GM21529 (cell line): ENCODE measurements around the gene MKS1.
A peak's percentile ranks its signal among the peaks of the same experiment; 100 is the strongest.

Experiments used
- ATAC-seq: cut with Tn5 transposase; IDR thresholded peaks from one replicate; pipeline ENCODE4 v1.9.1; 2021; ENCODE audit not compliant: unreplicated experiment

The MKS1 gene

DNA sequence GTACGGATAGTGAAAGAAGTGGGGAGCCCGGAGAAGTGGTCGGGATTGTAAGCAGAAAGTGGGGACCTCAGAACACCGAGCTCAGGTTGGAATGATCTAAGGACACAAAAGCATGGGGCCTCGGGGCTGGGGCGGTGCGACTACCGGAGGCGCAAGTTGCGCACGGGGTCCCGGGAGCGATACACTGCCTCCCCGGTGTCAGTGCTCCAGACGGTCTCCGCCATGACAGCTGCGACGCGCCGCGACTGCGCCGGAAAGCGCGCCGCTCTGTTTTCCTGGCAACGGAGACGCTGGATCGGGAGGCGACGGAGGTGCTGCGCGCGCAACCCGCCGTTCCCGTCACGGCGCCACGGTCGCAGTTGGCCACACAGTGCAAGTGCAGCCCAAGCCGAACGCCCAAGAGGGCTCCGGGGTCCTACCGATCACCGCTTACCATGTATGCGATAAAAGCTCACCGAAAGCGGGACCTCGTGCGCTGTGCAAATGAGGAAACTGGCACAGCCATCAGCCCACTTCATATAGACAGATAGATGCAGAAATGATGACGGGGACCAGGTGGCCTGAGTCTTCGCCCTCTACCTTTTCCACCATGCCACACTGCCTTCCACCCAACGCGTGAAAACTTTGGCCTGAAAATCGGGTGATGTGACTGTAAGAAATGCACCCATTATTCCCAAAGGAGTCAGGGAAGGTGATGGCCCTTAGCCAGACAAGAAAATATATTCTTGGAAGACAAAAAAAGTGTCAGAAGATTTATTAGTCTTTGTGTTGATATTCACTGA, at the start of gene MKS1:
Gene MKS1, minus strand, starts transcription at position 249 of the 782 bp plus-strand sequence. Its CDS starts 25 bp downstream, at position 224.
- ATAC-seq, result peak; percentile 93

- no peak for ATAC-seq
Measured at GRCh38 chr17:58268326-58268725, 49.3 kb upstream of the MKS1 start.

GRCh38 chr17:58267347-58268324, 48.6 kb upstream of the MKS1 start:
- ATAC-seq, result no peak

DNA sequence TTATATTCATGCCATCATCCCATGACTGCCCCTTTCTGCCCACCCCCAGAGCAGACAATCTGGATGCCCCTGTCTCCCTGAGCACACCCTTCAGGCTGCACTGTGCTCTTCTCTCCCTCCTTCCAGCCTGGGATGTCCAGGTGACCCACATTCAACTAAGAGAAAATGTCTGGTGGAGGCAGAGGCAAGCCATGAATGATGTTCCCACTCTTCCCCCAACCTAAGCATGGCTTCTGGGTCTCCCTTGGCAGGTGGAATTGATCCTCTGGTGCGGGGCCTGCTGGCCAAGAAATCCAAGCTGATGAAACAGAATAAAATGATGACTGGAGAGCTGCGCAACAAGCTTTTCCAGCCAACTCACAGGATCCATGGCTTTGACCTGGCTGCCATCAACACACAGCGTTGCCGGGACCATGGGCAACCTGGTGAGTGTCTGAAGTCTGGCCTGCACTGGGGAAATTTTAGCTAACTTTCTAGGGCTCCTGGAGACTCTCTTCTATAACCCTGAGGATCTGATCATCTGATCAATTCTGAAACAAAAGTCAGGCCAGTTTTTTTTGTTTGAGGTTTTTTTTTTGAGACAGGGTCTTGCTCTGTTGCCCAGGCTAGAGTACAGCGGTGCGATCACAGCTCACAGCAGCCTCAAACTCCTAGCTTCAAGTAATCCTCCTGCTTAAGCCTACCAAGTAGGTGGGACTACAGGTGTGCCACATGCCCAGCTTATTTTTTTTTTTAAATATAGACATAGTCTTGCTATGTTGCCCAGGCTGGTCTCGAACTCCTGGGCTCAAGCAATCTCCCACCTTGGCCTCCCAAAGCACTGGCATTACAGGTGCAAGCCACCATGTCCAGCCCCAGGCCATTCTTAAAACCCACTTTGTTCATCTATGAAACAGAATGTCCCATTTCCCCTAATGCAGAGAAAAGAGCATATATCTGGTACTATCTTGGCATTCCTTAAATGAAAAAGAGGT, 47.1 kb upstream of the MKS1 start:
- no peak for ATAC-seq

- no peak for ATAC-seq
Measured at GRCh38 chr17:58265271-58265670, 46.2 kb upstream of the MKS1 start.

DNA sequence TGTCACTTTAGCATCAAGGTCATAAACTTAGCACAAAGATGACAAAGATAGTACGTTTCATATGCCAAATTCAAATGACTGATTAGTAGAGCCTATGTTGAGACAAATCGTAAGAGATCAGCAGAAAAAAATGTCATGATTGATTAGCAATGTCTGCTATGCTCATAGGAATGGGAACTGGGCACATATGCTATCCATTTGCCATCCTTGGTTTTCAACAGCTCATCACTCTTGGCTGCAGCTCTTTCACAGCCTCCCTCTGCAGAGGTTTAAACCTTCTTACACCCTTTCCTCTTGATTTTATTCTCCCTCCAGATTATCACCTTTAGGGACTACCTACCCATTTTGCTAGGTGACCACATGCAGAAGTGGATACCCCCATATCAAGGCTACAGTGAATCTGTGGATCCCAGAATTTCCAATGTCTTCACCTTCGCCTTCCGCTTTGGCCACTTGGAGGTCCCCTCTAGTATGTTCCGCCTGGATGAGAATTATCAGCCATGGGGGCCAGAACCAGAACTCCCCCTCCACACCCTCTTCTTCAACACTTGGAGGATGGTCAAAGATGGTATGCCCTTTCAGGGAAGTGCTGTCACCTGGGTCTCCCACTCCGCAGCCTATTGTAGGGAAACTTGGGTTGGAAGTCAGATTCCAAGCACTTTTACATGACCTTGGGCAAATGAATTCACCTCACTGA, 45.5 kb upstream of the MKS1 start:
- ATAC-seq, result no peak

GRCh38 chr17:58263773-58264172, 44.7 kb upstream of the MKS1 start:
- no peak for ATAC-seq

DNA sequence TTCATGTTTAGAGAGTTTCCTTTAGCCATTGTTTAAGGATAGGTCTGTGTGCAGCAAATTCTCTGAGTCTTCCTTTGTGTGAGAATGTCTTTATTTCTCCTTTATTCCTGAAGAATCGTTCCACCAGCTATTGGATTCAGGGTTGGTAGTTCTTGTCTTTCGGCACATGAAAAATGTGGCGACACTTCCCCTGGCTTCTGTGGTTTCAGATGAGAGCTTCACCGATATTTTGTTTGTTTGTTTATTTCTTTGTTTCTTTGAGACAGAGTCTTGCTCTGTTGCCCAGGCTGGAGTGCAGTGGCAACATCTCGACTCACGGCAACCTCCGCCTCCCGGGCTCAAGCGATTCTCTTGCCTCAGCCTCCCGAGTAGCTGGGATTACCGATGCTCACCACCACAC, 43.1 kb upstream of the MKS1 start:
- ATAC-seq, result no peak

DNA sequence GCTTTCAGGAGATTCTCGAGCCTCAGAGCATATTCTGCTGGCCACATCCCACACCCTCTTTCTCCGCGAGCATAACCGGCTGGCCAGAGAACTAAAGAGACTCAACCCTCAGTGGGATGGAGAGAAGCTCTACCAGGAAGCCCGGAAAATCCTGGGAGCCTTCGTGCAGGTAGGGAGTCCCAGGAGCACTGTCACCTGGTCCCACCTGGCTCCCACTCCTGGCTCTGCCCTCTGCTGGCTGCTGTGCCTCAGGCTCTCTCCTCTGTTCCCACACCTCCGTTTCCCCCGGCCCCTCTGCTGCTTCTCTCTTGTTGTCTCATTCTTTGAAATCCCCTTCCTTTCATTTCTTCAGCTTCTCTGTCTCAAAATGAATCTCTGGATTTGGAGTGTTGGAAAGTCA, 35.7 kb upstream of the MKS1 start:
- no peak for ATAC-seq

- ATAC-seq, result no peak
Measured at GRCh38 chr17:58253082-58253481, 34.0 kb upstream of the MKS1 start.

DNA sequence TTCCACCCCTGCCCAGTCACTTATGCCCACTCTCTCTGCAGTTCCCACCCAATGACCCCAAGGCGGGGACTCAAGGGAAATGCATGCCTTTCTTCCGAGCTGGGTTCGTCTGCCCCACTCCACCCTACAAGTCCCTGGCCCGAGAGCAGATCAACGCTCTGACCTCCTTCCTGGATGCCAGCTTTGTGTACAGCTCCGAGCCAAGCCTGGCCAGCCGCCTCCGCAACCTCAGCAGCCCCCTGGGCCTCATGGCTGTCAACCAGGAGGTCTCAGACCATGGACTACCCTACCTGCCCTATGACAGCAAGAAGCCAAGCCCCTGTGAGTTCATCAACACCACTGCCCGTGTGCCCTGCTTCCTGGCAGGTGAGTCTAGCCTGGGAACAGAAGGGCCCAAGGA, 33.1 kb upstream of the MKS1 start:
- no peak for ATAC-seq

DNA sequence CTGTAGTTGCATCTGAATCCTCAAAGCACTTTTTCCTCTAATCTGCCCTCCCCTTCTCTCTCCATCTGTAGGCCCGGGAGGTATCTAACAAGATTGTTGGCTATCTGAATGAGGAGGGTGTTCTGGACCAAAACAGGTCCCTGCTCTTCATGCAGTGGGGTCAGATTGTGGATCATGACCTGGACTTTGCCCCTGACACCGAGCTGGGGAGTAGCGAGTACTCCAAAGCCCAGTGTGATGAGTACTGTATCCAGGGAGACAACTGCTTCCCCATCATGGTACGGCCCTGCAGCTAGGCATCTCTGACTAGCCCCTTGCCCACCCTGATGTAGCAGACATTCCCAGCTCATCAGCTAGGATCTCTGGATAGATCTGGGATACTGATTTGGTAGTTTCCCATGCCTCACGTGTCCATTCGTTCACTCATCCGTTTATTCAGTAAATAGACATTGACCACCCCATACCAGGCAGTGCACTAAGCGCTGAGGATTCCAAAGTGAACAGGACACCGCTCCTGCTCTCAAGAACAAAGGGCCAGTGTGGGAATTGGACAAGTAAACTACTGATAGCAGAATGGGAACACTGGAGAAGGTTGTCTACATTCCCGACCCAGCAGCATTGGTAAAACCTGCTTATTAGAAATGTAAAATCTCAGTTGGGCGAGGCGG, 31.4 kb upstream of the MKS1 start:
- ATAC-seq, result no peak

GRCh38 chr17:58249270-58250133, 30.4 kb upstream of the MKS1 start:
- peak; percentile 70 for ATAC-seq

GRCh38 chr17:58248955-58249269, 29.9 kb upstream of the MKS1 start:
- ATAC-seq, result no peak

GRCh38 chr17:58247511-58248363, 28.7 kb upstream of the MKS1 start:
- no peak for ATAC-seq

DNA sequence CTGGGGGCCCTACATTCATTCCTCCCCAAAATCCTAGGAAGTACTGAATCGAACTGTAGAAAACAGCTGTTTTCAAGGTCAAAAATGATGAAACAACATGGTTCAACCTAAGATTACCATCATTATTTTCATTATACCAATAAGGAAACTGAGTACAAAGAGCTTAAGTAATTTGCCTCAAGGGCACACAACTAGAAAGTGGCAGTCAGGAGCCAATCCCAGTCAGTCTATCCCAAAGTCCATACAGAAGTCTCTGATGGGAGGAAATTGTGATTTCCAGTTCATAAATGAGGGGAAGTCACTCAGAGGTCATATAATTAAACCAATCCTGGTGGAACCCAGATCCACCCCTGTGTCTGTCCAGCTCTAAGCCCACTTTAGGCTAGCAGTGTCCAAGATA, 27.7 kb upstream of the MKS1 start:
- no peak for ATAC-seq

DNA sequence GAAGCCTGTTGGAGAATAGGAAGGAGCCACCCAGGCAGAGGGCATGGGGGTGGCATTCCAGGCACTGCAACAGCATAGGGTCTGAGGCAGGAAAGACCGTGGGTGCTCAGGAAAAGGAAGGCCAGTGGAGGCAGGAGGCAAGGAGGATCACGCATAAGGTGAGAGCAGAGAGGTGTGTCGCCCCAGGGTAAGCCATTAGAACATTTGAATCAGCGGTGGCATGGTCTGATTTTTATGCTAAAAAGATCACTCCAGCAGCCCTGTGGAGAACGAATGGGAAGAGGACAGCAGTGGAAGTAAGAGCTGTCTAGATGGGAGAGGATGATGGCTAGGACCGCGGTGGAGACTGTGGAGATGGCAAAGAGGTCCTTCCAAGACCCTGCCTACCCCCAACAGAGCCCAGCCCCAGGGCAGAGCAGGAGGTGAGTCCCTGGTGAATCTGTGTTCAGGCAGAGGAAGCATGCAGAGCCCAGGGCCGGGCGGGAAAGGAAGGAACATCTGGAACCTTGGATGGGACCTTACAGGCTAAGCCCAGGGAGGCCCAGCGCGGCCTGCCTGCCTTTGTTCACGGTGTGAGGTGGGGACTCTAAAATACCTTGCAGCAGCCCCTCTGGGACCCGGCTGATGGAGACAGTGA, 27.2 kb upstream of the MKS1 start:
- no peak for ATAC-seq
